GM18858 (cell line): Measurements from ENCODE around the gene ENAH.
"Not testable (repeated sequence)": the region's sequence is repeated elsewhere in the genome, so short reads cannot be mapped to it uniquely, and the experiment has no call there.

ENCODE experiments used
- ATAC-seq: cut with Tn5 transposase; IDR thresholded peaks from one replicate; pipeline ENCODE4 v1.9.1; 2021; ENCODE audit not compliant: unreplicated experiment

Gene ENAH

GRCh38 chr1:225532240-225532944 lies 120.5 kb downstream of the ENAH start:
- ATAC-seq = no peak

GRCh38 chr1:225529726-225530125 lies 123.2 kb downstream of the ENAH start:
- no peak for ATAC-seq

GRCh38 chr1:225527575-225527974 lies 125.3 kb downstream of the ENAH start:
- no peak for ATAC-seq

GRCh38 chr1:225526878-225527277 lies 126.0 kb downstream of the ENAH start:
- ATAC-seq = no peak

GRCh38 chr1:225525377-225525776 lies 127.5 kb downstream of the ENAH start:
- no peak for ATAC-seq

GRCh38 chr1:225524570-225524969 lies 128.4 kb downstream of the ENAH start:
- no peak for ATAC-seq

- no peak for ATAC-seq
Measured at GRCh38 chr1:225523263-225523950, 129.5 kb downstream of the ENAH start.

- no peak for ATAC-seq
Measured at GRCh38 chr1:225522588-225523262, 130.2 kb downstream of the ENAH start.

GRCh38 chr1:225520587-225521227 lies 132.2 kb downstream of the ENAH start:
- no peak for ATAC-seq

- no peak for ATAC-seq
Measured at GRCh38 chr1:225519166-225519863, 133.6 kb downstream of the ENAH start.

- ATAC-seq = no peak
Measured at GRCh38 chr1:225517697-225518096, 135.2 kb downstream of the ENAH start.

GRCh38 chr1:225517221-225517620 lies 135.7 kb downstream of the ENAH start:
- no peak for ATAC-seq

- no peak for ATAC-seq
Measured at GRCh38 chr1:225514671-225515081, 138.2 kb downstream of the ENAH start.

GRCh38 chr1:225513576-225513975 lies 139.3 kb downstream of the ENAH start:
- not testable (repeated sequence) for ATAC-seq

GRCh38 chr1:225511828-225512381 lies 141.0 kb downstream of the ENAH start:
- no peak for ATAC-seq

- ATAC-seq = not testable (repeated sequence)
Measured at GRCh38 chr1:225510740-225511139, 142.2 kb downstream of the ENAH start.

- no peak for ATAC-seq
Measured at GRCh38 chr1:225509770-225510169, 143.2 kb downstream of the ENAH start.

GRCh38 chr1:225509376-225509707 lies 143.6 kb downstream of the ENAH start:
- no peak for ATAC-seq

GRCh38 chr1:225508538-225509375 lies 144.2 kb downstream of the ENAH start:
- ATAC-seq = no peak

- no peak for ATAC-seq
Measured at GRCh38 chr1:225506727-225507126, 146.2 kb downstream of the ENAH start.
